ENCODE data around the gene GOLGA2.
A peak's percentile ranks its signal among the peaks of the same experiment; 100 is the strongest.

GOLGA2 gene

GRCh38 chr9:128275198-128276007, at the start of gene GOLGA2:
Gene GOLGA2 (minus strand): TSS chr9:128276007. CDS start chr9:128275976, 31 bp downstream.
- DNase-seq (ENCODE audit: low read depth in 2 of 2): no peak

- no peak for DNase-seq (ENCODE audit: low read depth in 2 of 2)
These were observed 48.6 kb upstream of the GOLGA2 start for GRCh38 chr9:128324401-128324800.

- DNase-seq (ENCODE audit: low read depth in 2 of 2): no peak
These were observed 48.0 kb upstream of the GOLGA2 start for GRCh38 chr9:128323791-128324190.

GRCh38 chr9:128323212-128323730, 47.5 kb upstream of the GOLGA2 start:
- no peak for DNase-seq (ENCODE audit: low read depth in 2 of 2)

GRCh38 chr9:128322404-128323211, 46.8 kb upstream of the GOLGA2 start, which contains the start of the genes COQ4 and TRUB2:
Gene COQ4 (plus strand): TSS chr9:128322839. CDS start chr9:128322859, 20 bp downstream.
Gene TRUB2 (minus strand): TSS chr9:128322447. CDS start chr9:128322408, 39 bp downstream.
- peak; percentile 90 for DNase-seq (ENCODE audit: low read depth in 2 of 2)

GRCh38 chr9:128321879-128322403, 46.1 kb upstream of the GOLGA2 start:
- DNase-seq (ENCODE audit: low read depth in 2 of 2): no peak

- no peak for DNase-seq (ENCODE audit: low read depth in 2 of 2)
These were observed 45.5 kb upstream of the GOLGA2 start for GRCh38 chr9:128321343-128321742.

GRCh38 chr9:128317629-128318028, 41.8 kb upstream of the GOLGA2 start:
- DNase-seq (ENCODE audit: low read depth in 2 of 2): no peak

- DNase-seq (ENCODE audit: low read depth in 2 of 2): no peak
These were observed 40.6 kb upstream of the GOLGA2 start for GRCh38 chr9:128316421-128316820.

- DNase-seq (ENCODE audit: low read depth in 2 of 2): no peak
These were observed 38.9 kb upstream of the GOLGA2 start for GRCh38 chr9:128314697-128315096.

GRCh38 chr9:128310461-128310860, 34.7 kb upstream of the GOLGA2 start:
- DNase-seq (ENCODE audit: low read depth in 2 of 2): no peak

- DNase-seq (ENCODE audit: low read depth in 2 of 2): no peak
These were observed 33.7 kb upstream of the GOLGA2 start for GRCh38 chr9:128309551-128309950.

GRCh38 chr9:128304971-128305288, 29.1 kb upstream of the GOLGA2 start:
- no peak for DNase-seq (ENCODE audit: low read depth in 2 of 2)

GRCh38 chr9:128304136-128304970, 28.5 kb upstream of the GOLGA2 start:
- DNase-seq (ENCODE audit: low read depth in 2 of 2): no peak

GRCh38 chr9:128298535-128299482, 23.0 kb upstream of the GOLGA2 start:
- DNase-seq (ENCODE audit: low read depth in 2 of 2): no peak

- DNase-seq (ENCODE audit: low read depth in 2 of 2): no peak
These were observed 21.5 kb upstream of the GOLGA2 start for GRCh38 chr9:128297221-128297773.

GRCh38 chr9:128296340-128297220, 20.8 kb upstream of the GOLGA2 start:
- DNase-seq (ENCODE audit: low read depth in 2 of 2): no peak

GRCh38 chr9:128294142-128294541, 18.3 kb upstream of the GOLGA2 start:
- DNase-seq (ENCODE audit: low read depth in 2 of 2): no peak

- DNase-seq (ENCODE audit: low read depth in 2 of 2): no peak
These were observed 17.3 kb upstream of the GOLGA2 start for GRCh38 chr9:128293091-128293490.

Data from stimulated activated CD4-positive, alpha-beta T cell treated with anti-CD3 and anti-CD28 coated beads, Interleukin-1b, Interleukin-23, amount 100 ng/mL, for 4 hours (primary cell).